IMR-90 (cell line): ENCODE data around the gene CIRBP. TPM values are rescaled to one million over a fixed set of nuclear protein-coding genes. Genes with fewer than 3 reads are reported as not detected.

ENCODE experiments used
- ATAC-seq: fragments of 200-7000 bp; cut with Tn5 transposase; 2 replicates; pipeline ENCODE4 v1.9.1; 2020; ENCODE audit warnings: low read depth, mild to moderate bottlenecking, moderate library complexity
- BruUV-seq: library from RNA; stranded (reverse); fragments of 400-500 nt; replicated peaks from 2 replicates; lab custom pipeline; 2021; lab: Mats Ljungman, UMichigan
- CTCF ChIA-PET: fragments of 300-600 bp; formaldehyde crosslinking; extraction: SDS; loops from one replicate; lab custom pipeline; 2021; ENCODE audit warnings: antibody characterized with exemption; lab: Yijun Ruan, JAX
- POLR2A ChIA-PET: fragments of 300-600 bp; sonication (Branson Sonifier 250); formaldehyde crosslinking; loops from one replicate; lab custom pipeline; 2022; ENCODE audit warnings: antibody characterized with exemption; ENCODE audit not compliant: unreplicated experiment; lab: Charles Lee
- DNase-seq: peaks from one replicate; pipeline ENCODE4 v3.0.0; 2013
- H2AFZ ChIP-seq: replicated peaks from 2 replicates; pipeline ENCODE3; 2013; ENCODE audit warnings: low read length, mild to moderate bottlenecking; ENCODE audit not compliant: poor library complexity
- H2AK5ac ChIP-seq: 2 replicates; pipeline ENCODE4 v1.6.1; 2013; ENCODE audit warnings: low read depth, low read length, inconsistent platforms
- H2AK9ac ChIP-seq: replicated peaks from 2 replicates; pipeline ENCODE3; 2013; ENCODE audit warnings: mild to moderate bottlenecking, low read depth, low read length, moderate library complexity; ENCODE audit not compliant: poor library complexity
- H2BK120ac ChIP-seq: 2 replicates; pipeline ENCODE4 v1.6.1; 2013; ENCODE audit warnings: low read depth, low read length, inconsistent platforms
- H2BK15ac ChIP-seq: 3 replicates; pipeline ENCODE4 v1.6.1; 2013; ENCODE audit warnings: low read depth, low read length, inconsistent platforms
- H2BK20ac ChIP-seq: 2 replicates; pipeline ENCODE4 v1.6.1; 2013; ENCODE audit warnings: low read depth, mild to moderate bottlenecking, inconsistent platforms, low read length, moderate library complexity
- H2BK5ac ChIP-seq: 2 replicates; pipeline ENCODE4 v1.6.1; 2013; ENCODE audit warnings: mild to moderate bottlenecking, low read depth, low read length, inconsistent platforms; ENCODE audit not compliant: poor library complexity, severe bottlenecking
- H3K14ac ChIP-seq: replicated peaks from 2 replicates; pipeline ENCODE4 v1.6.1; 2013; ENCODE audit warnings: low read depth, low read length, inconsistent platforms
- H3K18ac ChIP-seq: 2 replicates; pipeline ENCODE4 v1.6.1; 2013; ENCODE audit warnings: low read depth, low read length, control low read depth
- H3K23ac ChIP-seq: 2 replicates; pipeline ENCODE4 v1.6.1; 2013; ENCODE audit warnings: low read depth, low read length, inconsistent platforms
- H3K27ac ChIP-seq: 2 replicates; pipeline ENCODE4 v1.5.1; 2013; ENCODE audit warnings: mild to moderate bottlenecking, control low read depth, low read length; ENCODE audit not compliant: insufficient read depth
- H3K27me3 ChIP-seq: 2 replicates; pipeline ENCODE4 v1.6.1; 2013; ENCODE audit warnings: low read length; ENCODE audit not compliant: control insufficient read depth, insufficient read depth
- H3K36me3 ChIP-seq: 2 replicates; pipeline ENCODE4 v1.6.1; 2013; ENCODE audit warnings: low read length, mixed read lengths; ENCODE audit not compliant: control insufficient read depth, insufficient read depth
- H3K4ac ChIP-seq: 2 replicates; pipeline ENCODE4 v1.6.1; 2013; ENCODE audit warnings: low read depth, low read length, inconsistent platforms
- H3K4me1 ChIP-seq: 2 replicates; pipeline ENCODE4 v1.6.1; 2013; ENCODE audit warnings: low read length, mixed read lengths; ENCODE audit not compliant: control insufficient read depth, insufficient read depth
- H3K4me2 ChIP-seq: 2 replicates; pipeline ENCODE4 v1.6.1; 2013; ENCODE audit warnings: low read depth, mild to moderate bottlenecking, control low read depth, low read length, moderate library complexity
- H3K4me3 ChIP-seq: 2 replicates; pipeline ENCODE4 v1.5.1; 2013; ENCODE audit warnings: low read depth, mild to moderate bottlenecking, control low read depth, low read length, moderate library complexity; ENCODE audit not compliant: insufficient read depth
- H3K56ac ChIP-seq: 2 replicates; pipeline ENCODE4 v1.6.1; 2013; ENCODE audit warnings: low read length, inconsistent platforms; ENCODE audit not compliant: insufficient read depth; ENCODE audit errors: extremely low read depth
- H3K79me1 ChIP-seq, 2 experiments: 2 replicates each; pipeline ENCODE4 v1.6.1; 2013; ENCODE audit warnings: low read length in 2 of 2, inconsistent platforms in 1 of 2, low read depth in 1 of 2
- H3K9ac ChIP-seq: 2 replicates; pipeline ENCODE4 v1.6.1; 2013; ENCODE audit warnings: low read depth, low read length, control low read depth
- H3K9me1 ChIP-seq: 2 replicates; pipeline ENCODE4 v1.6.1; 2013; ENCODE audit warnings: low read length, inconsistent platforms; ENCODE audit not compliant: insufficient read depth
- H3K9me3 ChIP-seq: 2 replicates; pipeline ENCODE4 v1.6.1; 2013; ENCODE audit warnings: low read length; ENCODE audit not compliant: control insufficient read depth, insufficient read depth
- H4K20me1 ChIP-seq: 2 replicates; pipeline ENCODE4 v1.6.1; 2013; ENCODE audit warnings: low read length, inconsistent platforms; ENCODE audit not compliant: insufficient read depth
- H4K5ac ChIP-seq: 2 replicates; pipeline ENCODE4 v1.6.1; 2013; ENCODE audit warnings: mild to moderate bottlenecking, low read depth, low read length, control low read depth
- H4K8ac ChIP-seq, 2 experiments: 2 replicates each; pipeline ENCODE4 v1.6.1; 2013; ENCODE audit warnings: low read depth in 2 of 2, low read length in 2 of 2, control low read depth in 1 of 2, inconsistent platforms in 1 of 2
- H4K91ac ChIP-seq: 2 replicates; pipeline ENCODE4 v1.6.1; 2013; ENCODE audit warnings: low read depth, low read length, inconsistent platforms; ENCODE audit not compliant: insufficient read depth
- BHLHE40 ChIP-seq: fragments of 150-350 bp; IDR thresholded peaks from 2 replicates; pipeline ENCODE4 v1.6.1; 2016; ENCODE audit warnings: mild to moderate bottlenecking, low read depth, low read length
- CEBPB ChIP-seq: IDR thresholded peaks from 2 replicates; pipeline ENCODE4 v1.6.1; 2012; ENCODE audit warnings: low read depth, low read length, improper control_type of control experiment
- CHD1 ChIP-seq: IDR thresholded peaks from 2 replicates; pipeline ENCODE4 v1.6.1; 2012; ENCODE audit warnings: low read depth, low read length, improper control_type of control experiment
- CTCF ChIP-seq: conservative IDR thresholded peaks from 2 replicates; pipeline ENCODE4 v1.5.1; 2012; ENCODE audit warnings: mild to moderate bottlenecking, low read depth, low read length, improper control_type of control experiment
- ELK1 ChIP-seq: fragments of 150-350 bp; IDR thresholded peaks from 2 replicates; pipeline ENCODE4 v1.6.1; 2016; ENCODE audit warnings: low read depth, mild to moderate bottlenecking, low read length, moderate library complexity, borderline replicate concordance
- FOS ChIP-seq: fragments of 150-350 bp; IDR thresholded peaks from 2 replicates; pipeline ENCODE4 v1.6.1; 2016; ENCODE audit warnings: low read depth, low read length
- MAFK ChIP-seq: IDR thresholded peaks from 2 replicates; pipeline ENCODE4 v1.6.1; 2012; ENCODE audit warnings: low read depth, low read length, improper control_type of control experiment
- MAZ ChIP-seq: IDR thresholded peaks from 2 replicates; pipeline ENCODE4 v1.6.1; 2012; ENCODE audit warnings: low read depth, mild to moderate bottlenecking, low read length, improper control_type of control experiment, moderate library complexity, borderline replicate concordance
- NFE2L2 ChIP-seq: fragments of 150-350 bp; IDR thresholded peaks from 2 replicates; pipeline ENCODE4 v1.6.1; 2016; ENCODE audit warnings: low read depth, mild to moderate bottlenecking, low read length
- POLR2A ChIP-seq: IDR thresholded peaks from 2 replicates; pipeline ENCODE4 v1.6.1; 2012; ENCODE audit warnings: mild to moderate bottlenecking, low read depth, low read length
- RAD21 ChIP-seq: IDR thresholded peaks from 2 replicates; pipeline ENCODE4 v1.6.1; 2012; ENCODE audit warnings: low read length, improper control_type of control experiment
- RFX5 ChIP-seq: IDR thresholded peaks from 2 replicates; pipeline ENCODE4 v1.8.0; 2012; ENCODE audit warnings: low read depth, mild to moderate bottlenecking, low read length, moderate library complexity
- SMC3 ChIP-seq: fragments of 150-350 bp; IDR thresholded peaks from 2 replicates; pipeline ENCODE4 v1.6.1; 2016; ENCODE audit warnings: low read depth, mild to moderate bottlenecking, antibody characterized with exemption, low read length, moderate library complexity
- USF2 ChIP-seq: fragments of 150-350 bp; IDR thresholded peaks from 2 replicates; pipeline ENCODE4 v1.6.1; 2017; ENCODE audit warnings: mild to moderate bottlenecking, antibody characterized with exemption, low read length, low read depth
- WGBS, 2 experiments: methylation state at CpG; one replicate each; pipeline versions ENCODE4 v1.1.5 to v1.1.7; 2013; ENCODE audit warnings: missing lambda C conversion rate in 2 of 2; ENCODE audit not compliant: insufficient read length in 1 of 2; ENCODE audit errors: extremely low coverage in 2 of 2; 5-methylcytosine and 5-hydroxymethylcytosine counted together
- dilution Hi-C: fragments of 300-500 bp; cut with HindIII; formaldehyde crosslinking; loops from one replicate; pipeline ENCODE4 v1.14.3; 2018; ENCODE audit warnings: low sequenced_read_pairs; ENCODE audit not compliant: unreplicated experiment
- in situ Hi-C: fragments of 300-500 bp; cut with MboI; formaldehyde crosslinking; loops from 3 replicates; pipeline ENCODE4 v1.14.3; 2019; ENCODE audit warnings: low sequenced_read_pairs, inconsistent platforms, mixed read lengths
- intact Hi-C: fragments of 100-400 bp; cut with micrococcal nuclease; formaldehyde crosslinking; loops from 2 replicates; pipeline ENCODE4 v1.10.0; 2022
- polyA plus RNA-seq, 3 experiments: library from polyadenylated mRNA; depleted of rRNA; stranded (reverse); fragments of >200 nt; gene quantifications; 2 replicates each; pipeline ENCODE4 v1.2.3, GENCODE V29; 2012; ENCODE audit warnings: low replicate concordance in 1 of 3
- total RNA-seq: library from RNA; depleted of rRNA; stranded (reverse); fragments of >200 nt; gene quantifications from 2 replicates; pipeline ENCODE4 v1.2.3, GENCODE V29; 2012

Gene CIRBP
- total and polyA plus RNA-seq, 2 of the 4 experiments (the other 2 are of a cell fraction) = 299 to 542 TPM

- Histone ChIP-seq H3K36me3 (peaks cover 5% of the 10 kb centered on the region), H3K9ac (no peak overlapping the region), H3K4ac (no peak overlapping the region), H2AK9ac (no peak overlapping the region), H2BK120ac (no peak overlapping the region), H3K4me1 (no peaks in the 10 kb centered on the region), H3K23ac (no peak overlapping the region), H3K27me3 (peaks cover 36% of the 10 kb centered on the region), H3K56ac (no peak overlapping the region), H3K18ac (no peak overlapping the region), H4K5ac (no peak overlapping the region), H4K20me1 (peaks cover 16% of the 10 kb centered on the region), H3K14ac (no peak overlapping the region), H3K4me2 (no peak overlapping the region), H2AFZ (no peak overlapping the region), H4K8ac (no peak overlapping the region), H3K79me1 (peaks cover 0 to 13% of the 10 kb centered on the region in 2 experiments; a peak in 1 of 4 replicates), H4K91ac (no peak overlapping the region), H3K9me1 (no peaks in the 10 kb centered on the region), H3K9me3 (no peaks in the 10 kb centered on the region), H2AK5ac (no peak overlapping the region), H3K4me3 (no peak overlapping the region), H2BK20ac (no peak overlapping the region), H2BK15ac (no peak overlapping the region), H2BK5ac (no peak overlapping the region), H3K27ac (no peak overlapping the region)
- in situ Hi-C loops = loop anchor here (5.0 kb wide), 1 partner anchor 80 kb away; no protein-coding TSS in a partner anchor
- dilution Hi-C loops = no loop called here
- no peak for ATAC-seq
- TF ChIP-seq ELK1 = no peak
- TF ChIP-seq POLR2A = no peak
- no peak for TF ChIP-seq USF2
- no peak for TF ChIP-seq RFX5
- TF ChIP-seq SMC3 = no peak
- TF ChIP-seq MAZ = no peak
- no peak for TF ChIP-seq FOS
- TF ChIP-seq CEBPB = no peak
- TF ChIP-seq CTCF = no peak
- TF ChIP-seq MAFK = no peak
- no peak for TF ChIP-seq NFE2L2
- TF ChIP-seq RAD21 = no peak
- TF ChIP-seq BHLHE40 = no peak
- TF ChIP-seq CHD1 = no peak
- BruUV-seq = no TSS peak
- CTCF ChIA-PET = no interaction called here
- DNase-seq = no peak
- 72% methylated on average over 7 of the region's 18 CpGs; no CpG with 5 or more reads in 1 of the 2 experiments for WGBS, 2 experiments
- POLR2A ChIA-PET = no interaction called here
- intact Hi-C loops = no loop called here
Measured at GRCh38 chr19:1282588-1283206, 13.6 kb downstream of the CIRBP start.
